SW480 (cell line): ENCODE data around the gene IQCM.

ENCODE experiments used
- DNase-seq: peaks from one replicate; pipeline ENCODE4 v3.0.0-alpha.2; 2016; ENCODE audit warnings: low spot score

IQCM gene

GRCh38 chr4:149709640-149710039 lies 106.0 kb downstream of the IQCM start:
- DNase-seq = no peak

DNA sequence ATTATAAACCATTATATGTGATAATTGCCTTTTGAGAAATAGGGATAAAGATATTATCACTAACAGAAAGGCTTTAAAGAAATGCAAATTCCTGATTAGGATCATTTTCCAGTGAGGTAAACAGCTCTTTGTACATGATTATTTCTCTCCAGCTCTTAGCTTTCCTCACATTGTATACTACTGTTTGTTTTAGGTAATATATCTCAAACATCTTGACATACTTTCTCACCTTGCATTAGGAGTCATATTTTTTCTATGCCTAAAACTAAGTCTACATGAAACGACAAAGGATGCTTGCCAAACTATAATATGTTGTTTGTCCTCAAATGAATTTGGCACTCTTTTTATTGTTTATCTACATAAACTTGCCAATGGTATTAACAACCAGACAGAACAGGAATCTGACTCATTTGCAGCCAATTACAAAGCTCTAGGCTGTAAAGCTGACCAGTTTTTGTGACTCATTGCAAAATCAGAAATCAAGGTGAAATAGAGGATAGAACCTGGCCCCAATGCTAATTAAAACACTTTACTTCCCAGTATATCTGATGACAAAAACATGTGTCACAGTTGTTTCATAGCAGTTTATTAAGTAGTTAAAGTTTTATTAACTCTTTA lies 107.0 kb downstream of the IQCM start:
- DNase-seq = no peak

- no peak for DNase-seq
These were observed 107.8 kb downstream of the IQCM start for GRCh38 chr4:149707862-149708261.

DNA sequence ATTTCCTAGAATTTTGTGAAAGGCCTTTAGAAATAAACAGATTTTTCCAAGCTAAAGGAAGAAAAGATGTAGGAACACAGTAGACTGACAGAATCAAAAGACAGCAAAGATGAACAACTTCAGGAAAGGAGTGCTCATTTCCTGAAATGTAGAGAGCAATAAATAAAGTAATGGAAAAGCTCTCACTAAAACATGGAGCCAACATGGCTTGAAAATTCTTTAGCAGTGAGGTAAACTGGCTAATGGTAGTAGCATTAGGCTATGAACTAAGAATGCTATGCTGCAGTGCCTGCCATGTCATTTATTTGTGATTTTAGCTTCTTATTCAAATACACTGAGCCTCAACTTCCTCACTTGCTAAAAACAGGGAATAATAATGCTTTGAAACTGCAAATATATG lies 108.7 kb downstream of the IQCM start:
- DNase-seq = no peak

- no peak for DNase-seq
These were observed 113.0 kb downstream of the IQCM start for GRCh38 chr4:149702414-149703293.

- no peak for DNase-seq
These were observed 114.0 kb downstream of the IQCM start for GRCh38 chr4:149701435-149702156.

DNA sequence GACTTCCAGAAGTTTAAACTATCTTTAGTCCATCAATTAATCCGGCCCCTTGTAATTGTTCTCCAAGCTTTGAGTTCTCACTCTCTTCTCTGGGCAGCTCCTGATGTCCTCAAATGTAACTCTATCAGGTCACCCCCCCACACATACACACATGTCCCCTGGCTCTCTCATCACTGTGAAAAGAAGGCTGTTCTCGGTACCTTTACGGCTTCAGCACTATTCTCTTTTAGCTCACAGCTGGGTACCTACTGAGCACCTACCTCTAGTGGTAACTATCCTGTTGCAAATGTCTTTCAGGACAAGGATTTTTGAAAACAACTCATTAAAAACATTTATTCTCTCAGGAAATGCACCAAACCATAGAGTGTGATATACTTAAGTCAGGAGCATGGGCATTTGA lies 115.4 kb downstream of the IQCM start:
- no peak for DNase-seq

DNA sequence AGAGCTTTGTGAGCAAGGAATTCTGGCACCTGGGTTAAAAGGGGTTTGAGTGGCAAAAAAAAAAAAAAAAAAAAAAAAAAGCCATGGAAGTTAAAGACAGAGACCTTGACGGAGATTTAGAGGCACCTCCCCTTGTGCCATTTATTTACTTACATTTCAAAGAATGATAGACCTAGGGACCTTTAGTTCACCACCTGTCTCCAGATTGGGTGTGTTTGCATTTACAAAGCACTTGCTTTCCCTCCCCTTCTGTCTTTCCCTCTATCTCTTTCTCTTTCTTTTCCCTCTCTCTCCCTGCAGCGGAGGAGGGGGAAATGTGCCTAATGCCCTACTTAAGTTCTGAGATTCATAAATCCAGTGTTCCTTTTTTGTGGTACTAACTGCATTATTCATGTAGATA lies 116.0 kb downstream of the IQCM start:
- no peak for DNase-seq

DNA sequence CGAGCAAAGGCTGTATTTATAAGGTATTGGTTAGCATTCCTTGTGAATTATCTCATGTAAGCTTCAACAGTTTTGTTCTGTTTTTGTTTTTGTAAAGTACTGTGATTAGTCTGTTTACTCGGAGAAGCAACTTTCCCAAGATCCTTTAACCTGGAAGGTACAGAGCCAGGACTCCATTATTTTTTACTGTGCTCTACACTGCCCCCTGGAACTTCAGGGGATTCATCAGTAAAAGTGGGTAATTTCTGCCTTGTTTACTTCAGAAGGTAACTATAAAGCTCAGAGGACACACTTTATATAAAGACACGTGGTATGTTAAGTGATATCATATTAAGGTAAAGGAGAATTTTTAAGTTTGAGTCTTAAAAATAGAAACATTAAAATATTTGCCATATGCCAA lies 124.9 kb downstream of the IQCM start:
- no peak for DNase-seq

GRCh38 chr4:149684516-149684915 lies 131.1 kb downstream of the IQCM start:
- no peak for DNase-seq

DNA sequence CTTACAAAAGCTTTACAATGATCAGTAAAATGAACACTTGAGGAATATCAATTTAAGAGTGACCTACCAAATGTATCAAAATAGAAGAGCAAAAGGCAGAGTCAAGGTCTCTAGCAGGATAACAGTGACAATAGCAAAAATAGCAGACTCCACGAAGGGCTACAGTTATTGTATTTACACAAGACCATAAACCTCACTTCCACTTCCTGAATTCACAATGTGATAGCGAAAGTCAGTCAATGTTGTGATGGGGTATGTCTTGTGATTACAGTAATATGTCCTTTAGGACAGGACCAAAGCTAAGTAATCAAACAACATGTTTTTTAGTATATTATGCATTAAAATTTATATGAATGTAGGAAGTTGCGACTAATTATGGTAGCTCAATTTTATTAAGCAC lies 139.6 kb downstream of the IQCM start:
- DNase-seq = no peak

GRCh38 chr4:149645790-149646189 lies 169.9 kb downstream of the IQCM start:
- no peak for DNase-seq

GRCh38 chr4:149638073-149638472 lies 177.6 kb downstream of the IQCM start:
- no peak for DNase-seq

DNA sequence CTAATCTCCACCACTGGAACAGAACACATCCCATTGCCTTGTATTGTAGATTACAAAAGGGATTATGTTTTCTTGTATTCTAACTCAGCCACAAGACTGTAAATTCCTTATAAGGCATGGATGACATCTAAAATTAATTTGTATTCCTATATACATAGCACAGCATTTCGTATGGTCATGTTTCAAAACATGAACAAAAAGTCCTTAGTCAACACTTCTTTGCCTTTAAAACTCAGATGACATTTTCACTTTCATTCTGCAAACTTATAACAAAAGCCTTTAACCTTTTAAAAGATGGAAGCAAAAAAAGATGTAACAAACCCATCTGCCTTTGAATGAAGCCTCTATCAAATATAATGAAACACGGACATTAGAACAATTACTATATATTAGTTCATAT lies 181.3 kb downstream of the IQCM start:
- no peak for DNase-seq

- no peak for DNase-seq
These were observed 184.0 kb downstream of the IQCM start for GRCh38 chr4:149631629-149632028.

DNA sequence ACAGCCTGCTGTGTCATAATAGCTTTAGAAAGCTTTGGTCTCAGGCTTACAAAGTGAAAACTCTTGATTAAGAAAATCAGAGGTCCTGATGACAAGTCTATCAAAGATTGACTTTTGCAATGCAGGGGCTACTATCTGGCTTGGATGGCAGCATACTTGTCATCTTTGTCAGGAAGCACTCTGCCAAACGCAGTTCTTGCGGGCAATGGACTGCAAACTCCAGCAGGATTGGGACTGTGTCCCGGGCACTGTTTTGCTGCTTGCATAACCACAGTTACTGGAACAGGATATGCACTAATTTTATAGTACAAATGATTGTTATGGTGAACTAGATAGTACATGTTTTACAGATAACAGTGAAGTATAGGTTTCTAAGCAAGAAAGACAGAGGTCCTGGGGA lies 185.6 kb downstream of the IQCM start:
- DNase-seq = no peak

- DNase-seq = no peak
These were observed 209.9 kb downstream of the IQCM start for GRCh38 chr4:149605601-149606378.

- no peak for DNase-seq
These were observed 210.8 kb downstream of the IQCM start for GRCh38 chr4:149604827-149605226.

- no peak for DNase-seq
These were observed 220.1 kb downstream of the IQCM start for GRCh38 chr4:149595500-149595899.

DNA sequence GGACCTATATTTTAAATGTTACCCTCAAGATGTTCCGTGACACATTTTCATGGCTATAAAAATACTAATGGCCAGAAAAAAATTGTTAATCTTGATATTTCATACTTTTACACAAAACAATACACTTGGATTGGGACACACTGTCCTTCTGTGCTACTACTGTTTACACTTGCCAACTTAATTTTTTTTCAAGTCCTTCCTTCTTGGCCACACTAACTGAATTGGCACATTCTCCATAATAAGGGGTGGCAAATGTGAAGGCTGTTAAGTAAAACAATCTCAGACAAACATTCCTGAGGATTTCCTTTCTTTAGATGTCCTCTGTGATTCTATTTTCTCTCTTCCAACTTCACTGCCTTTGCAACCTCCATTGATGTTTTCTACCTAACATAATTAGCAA lies 225.8 kb downstream of the IQCM start:
- no peak for DNase-seq

DNA sequence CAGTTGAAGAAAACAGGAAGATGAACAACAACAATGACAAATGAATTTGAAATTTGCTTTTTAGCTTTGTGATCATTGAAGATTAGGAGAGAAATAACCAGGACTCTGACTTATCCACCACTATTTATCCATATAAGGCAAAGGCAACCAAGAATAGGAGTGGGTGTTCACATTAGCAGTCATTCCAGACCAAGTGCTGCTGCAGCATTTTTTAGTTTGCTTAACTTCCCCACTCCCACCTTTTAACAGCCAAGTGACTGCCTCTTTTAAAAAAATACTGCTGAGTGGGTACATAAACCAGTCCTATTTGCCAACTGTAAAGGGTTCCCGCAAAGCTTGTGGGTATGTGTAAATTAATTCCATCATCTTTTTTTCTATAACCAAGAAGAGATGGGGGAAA lies 230.9 kb downstream of the IQCM start:
- DNase-seq = no peak

DNA sequence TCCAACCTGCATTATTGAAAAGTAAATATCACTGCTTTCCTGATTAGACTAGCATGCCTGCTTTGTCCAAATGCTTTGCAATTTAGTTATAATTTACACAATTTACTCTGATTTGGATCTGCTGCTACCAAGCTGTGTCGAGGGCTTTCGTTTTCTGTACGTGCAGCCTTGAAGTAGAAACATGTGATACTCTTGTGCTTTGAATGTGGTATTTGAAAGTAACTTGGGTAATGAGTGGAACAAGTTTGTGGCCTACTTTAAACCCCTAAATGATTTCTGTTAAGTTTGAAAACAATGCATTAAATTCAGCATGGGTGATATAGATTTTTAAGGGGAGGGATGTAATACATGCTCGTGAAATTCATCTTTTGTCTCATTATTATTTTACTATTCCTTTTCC lies 240.7 kb downstream of the IQCM start:
- DNase-seq = no peak
